Cortex of kidney (tissue), 1 donor: Measurements from ENCODE around the gene NR1H2.

Source experiments
- DNase-seq: peaks from one replicate; lab custom pipeline; 2025; lab: John Stamatoyannopoulos, UW

Gene NR1H2

DNA sequence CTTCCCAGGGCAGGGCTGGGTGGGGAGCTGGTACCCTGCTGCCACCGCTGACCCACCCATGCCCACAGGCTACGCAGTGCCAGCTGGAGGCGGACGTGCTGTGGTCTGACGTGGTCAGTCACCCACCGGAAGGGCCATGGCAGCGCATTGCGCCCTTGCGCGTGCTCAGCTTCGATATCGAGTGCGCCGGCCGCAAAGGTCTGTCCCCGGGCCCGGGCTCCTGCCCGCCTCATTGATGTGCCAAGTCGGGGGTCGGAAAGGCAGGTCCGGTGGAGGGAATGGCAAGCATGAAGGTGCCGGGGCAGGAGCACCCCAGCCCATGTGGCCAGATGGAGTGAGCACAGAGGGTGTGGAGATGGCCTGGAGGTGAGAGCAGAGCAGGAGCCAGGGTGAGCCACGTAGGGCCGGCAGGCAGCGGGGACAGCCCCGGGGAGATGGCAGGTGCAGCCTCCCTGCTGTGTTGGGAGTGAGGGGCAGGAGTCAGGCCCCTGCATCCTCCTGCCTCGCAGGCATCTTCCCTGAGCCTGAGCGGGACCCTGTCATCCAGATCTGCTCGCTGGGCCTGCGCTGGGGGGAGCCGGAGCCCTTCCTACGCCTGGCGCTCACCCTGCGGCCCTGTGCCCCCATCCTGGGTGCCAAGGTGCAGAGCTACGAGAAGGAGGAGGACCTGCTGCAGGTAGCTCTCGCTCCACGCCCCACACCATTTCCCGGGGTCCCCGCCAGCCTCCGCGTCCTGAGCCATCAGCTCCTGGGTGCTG lies 26.5 kb downstream of the NR1H2 start:
- DNase-seq = no peak

GRCh38 chr19:50406156-50406820 lies 30.0 kb downstream of the NR1H2 start:
- DNase-seq = no peak

DNA sequence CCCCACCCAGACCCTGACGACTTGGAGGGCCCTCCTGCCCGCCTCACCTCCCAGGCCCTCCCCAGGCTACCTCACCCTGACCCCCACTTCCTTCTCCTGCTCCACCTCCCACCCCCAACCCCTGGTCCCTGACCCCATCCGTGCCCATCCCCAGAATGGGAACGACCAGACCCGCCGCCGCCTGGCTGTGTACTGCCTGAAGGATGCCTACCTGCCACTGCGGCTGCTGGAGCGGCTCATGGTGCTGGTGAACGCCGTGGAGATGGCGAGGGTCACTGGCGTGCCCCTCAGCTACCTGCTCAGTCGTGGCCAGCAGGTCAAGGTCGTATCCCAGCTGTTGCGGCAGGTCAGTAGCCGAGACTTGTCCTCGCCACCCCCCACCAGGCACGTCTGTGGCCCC lies 30.6 kb downstream of the NR1H2 start:
- no peak for DNase-seq

DNA sequence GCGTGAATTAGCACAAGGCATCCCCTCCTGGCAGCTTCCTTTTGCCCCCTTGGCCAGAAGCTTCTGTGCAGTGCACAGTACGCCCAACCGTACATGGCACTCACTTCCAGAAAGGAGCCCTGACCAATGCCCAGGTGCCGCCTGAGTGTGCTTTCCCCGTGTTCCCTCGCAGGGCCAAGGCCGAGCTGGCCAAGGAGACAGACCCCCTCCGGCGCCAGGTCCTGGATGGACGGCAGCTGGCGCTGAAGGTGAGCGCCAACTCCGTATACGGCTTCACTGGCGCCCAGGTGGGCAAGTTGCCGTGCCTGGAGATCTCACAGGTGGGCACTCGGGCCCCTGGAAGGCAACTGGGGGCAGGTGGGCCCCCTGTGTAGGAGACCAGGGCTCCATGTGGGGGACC lies 33.1 kb downstream of the NR1H2 start:
- DNase-seq = no peak

DNA sequence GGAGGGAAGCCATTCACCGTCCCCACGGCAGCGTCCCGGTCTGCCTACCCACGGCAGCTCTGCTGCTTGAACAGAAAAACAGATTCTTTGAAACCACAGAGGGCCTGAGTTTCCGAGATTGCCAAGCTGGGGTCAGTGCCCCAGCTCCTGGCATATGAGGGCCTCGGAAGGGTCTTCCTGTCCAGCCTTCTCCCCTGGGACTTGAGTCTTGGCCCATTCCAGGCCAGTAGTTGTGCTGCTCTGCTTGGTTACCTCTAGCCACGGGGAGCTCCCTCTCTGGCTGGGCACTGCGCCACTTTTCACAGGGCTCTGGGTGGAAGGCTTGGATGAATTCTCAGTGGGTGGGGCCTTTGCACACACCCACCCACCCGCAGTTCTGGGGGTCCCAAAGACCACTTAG lies 33.9 kb downstream of the NR1H2 start:
- DNase-seq = no peak

DNA sequence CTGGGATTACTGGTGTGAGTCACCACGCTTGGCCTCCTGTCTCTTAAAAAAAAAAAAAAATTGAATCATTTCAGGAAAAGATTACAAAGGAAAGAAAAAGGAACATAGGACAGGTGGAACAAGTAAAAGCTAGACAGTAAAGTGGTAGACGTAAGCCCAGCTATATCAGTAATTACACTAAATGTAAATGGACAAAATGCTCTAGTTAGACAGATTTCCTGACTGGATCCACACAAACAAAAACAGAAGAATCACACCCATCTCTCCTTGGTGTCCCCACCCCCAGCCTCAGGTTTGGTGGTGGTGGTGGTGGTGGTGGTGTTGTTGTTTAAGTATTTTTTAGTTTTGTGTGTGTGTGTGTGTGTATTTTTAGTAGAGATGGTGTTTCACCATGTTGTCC lies 36.2 kb downstream of the NR1H2 start:
- no peak for DNase-seq

DNA sequence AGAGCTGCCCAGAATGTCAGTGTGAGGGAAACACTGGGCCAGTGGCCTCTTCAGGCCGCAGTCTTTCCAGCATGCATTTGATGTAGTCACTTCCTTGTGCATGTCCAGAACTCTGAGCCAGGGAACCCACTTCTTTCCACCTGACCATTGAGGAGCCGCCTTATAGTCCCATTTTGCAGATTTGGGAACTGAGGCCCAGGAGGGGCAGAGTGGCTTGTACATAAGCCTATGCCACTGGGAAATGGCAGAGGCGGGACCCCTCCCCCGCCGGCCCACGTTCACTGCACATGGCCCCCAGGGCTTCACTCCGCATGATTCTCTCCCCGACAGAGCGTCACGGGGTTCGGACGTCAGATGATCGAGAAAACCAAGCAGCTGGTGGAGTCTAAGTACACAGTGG lies 36.8 kb downstream of the NR1H2 start:
- no peak for DNase-seq

GRCh38 chr19:50413531-50413930 lies 37.3 kb downstream of the NR1H2 start:
- DNase-seq = no peak

GRCh38 chr19:50414864-50415660 lies 38.8 kb downstream of the NR1H2 start:
- DNase-seq = no peak

GRCh38 chr19:50415661-50416033 lies 39.4 kb downstream of the NR1H2 start:
- DNase-seq = no peak

GRCh38 chr19:50416034-50416977 lies 40.0 kb downstream of the NR1H2 start:
- DNase-seq = no peak

DNA sequence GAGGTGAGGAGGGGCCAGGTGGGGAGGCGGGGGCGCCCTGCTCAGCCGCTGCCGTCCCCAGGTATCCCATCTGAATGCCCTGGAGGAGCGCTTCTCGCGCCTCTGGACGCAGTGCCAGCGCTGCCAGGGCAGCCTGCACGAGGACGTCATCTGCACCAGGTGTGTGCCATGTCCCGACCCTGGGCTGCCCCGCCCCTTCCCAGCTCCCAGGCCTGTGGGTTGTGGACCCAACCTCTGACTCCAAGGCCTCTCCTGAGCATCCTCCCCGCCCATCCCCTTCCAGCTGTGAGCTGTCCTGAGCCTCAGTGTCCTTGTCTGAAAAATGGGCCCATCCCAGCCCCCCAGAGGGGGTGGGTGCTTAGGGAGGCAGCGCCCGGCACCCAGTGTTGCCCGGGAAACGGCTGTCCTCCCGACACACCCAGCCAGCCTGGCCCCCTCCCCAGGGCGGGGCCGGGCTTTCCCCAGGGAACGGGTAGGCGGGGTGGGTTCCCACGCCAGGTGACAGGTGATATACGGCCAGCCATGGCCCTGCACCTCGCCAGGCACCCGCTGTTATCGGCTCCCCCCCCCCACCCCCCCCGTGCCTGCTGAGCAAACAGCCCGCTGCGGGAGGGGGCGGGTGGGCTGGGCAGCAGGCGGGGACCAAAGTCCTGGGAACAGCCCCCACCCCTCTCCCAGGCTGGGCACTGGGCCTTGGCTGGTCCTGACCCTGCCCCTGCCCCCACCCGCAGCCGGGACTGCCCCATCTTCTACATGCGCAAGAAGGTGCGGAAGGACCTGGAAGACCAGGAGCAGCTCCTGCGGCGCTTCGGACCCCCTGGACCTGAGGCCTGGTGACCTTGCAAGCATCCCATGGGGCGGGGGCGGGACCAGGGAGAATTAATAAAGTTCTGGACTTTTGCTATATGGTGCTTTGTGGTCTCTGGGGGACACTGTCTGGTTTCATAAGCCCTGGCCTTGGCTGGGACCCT lies 41.1 kb downstream of the NR1H2 start:
- DNase-seq = no peak

DNA sequence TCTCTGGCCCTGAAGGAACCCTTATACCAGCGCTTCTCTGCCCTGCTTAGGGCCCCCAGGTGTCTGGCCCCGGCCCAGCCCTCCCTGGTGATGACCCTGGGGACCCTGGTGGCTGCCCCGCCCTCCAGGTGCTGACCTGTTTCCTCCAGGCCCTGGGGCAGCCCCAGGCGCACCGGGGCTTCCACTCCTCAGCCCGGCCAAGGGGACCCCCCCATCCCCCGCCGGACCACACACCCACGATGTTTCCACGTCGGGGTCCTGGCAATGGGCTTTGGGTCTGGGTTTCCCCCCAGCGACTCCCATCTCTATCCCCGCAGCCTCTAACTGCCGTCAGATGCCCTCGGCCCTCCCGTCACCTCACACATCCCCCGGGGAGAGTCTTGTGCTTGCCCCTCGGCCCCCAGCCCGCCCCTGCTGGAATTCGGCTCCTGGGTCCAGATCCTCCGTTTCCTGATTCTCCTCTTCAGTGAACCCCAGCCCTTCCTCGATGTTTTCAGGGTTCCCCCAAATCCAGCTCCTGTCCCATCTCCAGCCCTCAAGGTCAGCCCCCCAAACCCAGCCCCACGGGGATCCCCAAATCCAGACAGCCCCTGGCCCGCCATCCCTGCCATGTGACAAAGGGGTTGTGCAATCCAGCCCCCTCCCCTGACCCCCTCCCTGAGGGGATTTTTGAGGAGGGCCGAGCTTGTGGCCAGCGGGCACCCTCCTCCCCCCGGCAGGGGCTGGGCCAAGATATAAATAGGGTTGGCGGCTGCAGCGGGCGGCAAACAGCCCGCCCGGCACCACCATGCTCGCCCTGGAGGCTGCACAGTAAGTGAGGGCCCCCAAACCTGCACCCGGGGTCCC lies 42.1 kb downstream of the NR1H2 start, which contains the start of gene SPIB:
TSS of gene SPIB (plus strand) at position 763 of the 846 bp plus-strand sequence. CDS start at position 788, 25 bp downstream.
- no peak for DNase-seq

GRCh38 chr19:50419022-50419579 lies 42.8 kb downstream of the NR1H2 start:
- no peak for DNase-seq

GRCh38 chr19:50419580-50420035 lies 43.4 kb downstream of the NR1H2 start:
- DNase-seq = no peak

- DNase-seq = no peak
Measured at GRCh38 chr19:50420127-50420526, 43.9 kb downstream of the NR1H2 start.

DNA sequence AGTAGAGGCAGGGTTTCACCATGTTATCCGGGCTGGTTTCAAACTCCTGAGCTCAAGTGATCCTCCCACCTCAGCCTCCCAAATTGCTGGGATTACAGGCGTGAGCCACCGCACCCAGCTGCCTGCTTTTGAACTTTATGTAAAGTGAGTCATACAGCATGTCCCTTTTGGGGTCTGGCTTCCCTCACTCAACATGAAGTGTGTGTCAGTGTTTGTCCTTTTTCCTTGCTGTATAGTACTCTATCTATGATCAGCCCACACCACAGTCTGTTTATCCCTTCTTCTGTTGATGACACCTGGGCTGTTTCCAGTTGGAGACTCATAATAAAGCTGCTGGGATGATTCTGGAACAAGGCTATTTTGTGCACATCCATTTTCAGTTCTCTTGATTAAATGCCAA lies 44.6 kb downstream of the NR1H2 start:
- DNase-seq = no peak

- DNase-seq = no peak
Measured at GRCh38 chr19:50422397-50423278, 46.4 kb downstream of the NR1H2 start.
